ENCODE measurements around the gene PTK7.
"Not testable (repeated sequence)": the region's sequence is repeated elsewhere in the genome, so short reads cannot be mapped to it uniquely, and the experiment has no call there.

PTK7 gene

DNA sequence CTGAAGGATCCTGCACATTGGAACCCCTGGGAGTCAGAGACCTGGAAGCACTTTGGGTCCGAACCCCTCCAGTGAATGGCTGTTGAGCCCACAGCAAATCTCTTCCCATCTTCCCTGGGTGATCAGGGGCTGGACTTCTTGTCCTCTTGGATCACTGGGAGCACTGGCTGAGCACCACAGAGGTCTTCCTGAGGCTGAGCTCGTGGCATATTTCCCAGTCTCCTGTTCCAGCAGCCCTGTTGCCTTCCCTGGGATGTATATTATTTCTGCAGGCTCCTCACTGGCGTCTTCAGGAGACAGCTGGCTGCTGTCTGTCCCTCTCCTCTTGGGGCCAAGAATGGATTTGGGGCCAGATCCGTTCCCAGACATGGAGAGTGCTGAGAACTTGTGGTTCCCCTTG is 43.4 kb downstream of the PTK7 start:
- no peak for DNase-seq (ENCODE audit: low spot score)

DNA sequence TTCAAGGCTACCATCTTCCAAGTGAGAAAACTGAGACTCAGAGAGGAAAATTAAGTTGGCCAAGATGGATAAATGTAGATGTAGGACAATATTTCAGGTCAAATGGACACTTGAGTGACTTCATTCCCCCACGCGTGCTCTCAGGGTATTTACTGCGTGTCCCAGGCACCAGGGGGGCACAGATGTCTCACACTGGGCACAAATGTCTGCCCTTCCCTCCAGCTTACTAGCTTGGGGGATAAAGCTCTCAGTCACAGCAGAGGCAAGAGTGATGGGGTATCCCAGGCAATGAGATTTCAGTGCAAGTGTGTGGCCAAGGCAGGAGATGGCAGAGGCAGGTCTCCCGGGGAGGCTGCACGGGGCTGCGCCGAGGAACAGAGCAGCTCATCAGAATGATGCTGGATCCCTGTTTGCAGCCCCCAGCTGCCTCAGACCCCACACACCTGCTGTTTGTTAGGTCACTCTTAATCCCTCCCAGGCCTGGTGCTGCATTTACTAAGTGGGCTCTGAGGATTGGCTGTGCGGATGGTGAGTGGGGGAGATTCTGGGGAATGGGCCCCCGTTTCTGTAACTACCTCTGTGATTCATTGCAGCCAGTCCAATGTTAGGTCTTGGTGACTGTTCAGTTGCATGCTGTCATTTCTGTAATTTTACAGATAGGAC is 44.1 kb downstream of the PTK7 start:
- DNase-seq (ENCODE audit: low spot score) = no peak

DNA sequence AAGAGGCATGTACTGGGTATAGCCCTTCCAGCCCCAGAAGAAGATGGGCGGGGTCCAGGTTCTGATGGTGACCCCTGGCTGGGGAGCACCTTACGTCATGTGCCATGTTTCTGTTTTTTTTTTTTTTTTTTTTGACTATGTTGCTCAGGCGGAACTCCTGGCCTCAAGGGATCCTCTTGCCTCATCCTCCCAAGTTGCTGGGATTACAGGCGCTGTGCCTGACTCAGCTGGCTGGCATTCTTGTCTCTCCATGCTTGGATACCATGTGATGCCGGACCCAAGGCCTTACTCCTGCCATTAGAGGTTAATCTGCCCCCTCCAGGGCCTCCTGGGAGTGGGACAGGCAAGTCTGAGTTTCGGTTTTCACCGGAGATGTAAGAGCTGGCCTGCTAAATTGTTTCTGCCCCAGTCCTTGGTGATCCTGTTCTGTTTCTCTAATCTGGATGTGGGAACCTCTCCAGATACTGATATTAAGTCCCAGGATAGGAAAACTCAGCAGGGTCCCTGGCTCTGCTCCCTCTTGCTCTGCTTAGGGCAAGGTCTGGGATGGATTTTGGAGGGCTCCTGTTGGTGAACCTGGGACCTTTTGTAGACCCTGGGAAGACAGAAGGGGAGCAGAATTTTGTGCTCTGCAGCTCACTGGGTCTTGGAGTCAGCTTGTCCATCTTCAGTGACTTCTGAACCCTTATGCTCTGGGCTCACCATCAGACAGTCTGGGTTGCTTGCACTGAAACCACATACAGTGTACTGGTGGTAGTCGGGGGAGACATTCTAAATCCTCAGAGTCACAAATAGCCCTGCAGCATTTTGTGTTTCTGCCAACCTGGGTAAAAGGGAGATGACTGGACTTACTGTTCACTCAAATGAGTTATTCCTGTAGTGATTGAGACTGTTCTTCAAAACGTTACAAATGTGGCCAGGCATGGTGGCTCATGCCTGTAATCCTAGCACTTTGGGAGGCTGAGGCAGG is 45.1 kb downstream of the PTK7 start:
- DNase-seq (ENCODE audit: low spot score) = no peak

DNA sequence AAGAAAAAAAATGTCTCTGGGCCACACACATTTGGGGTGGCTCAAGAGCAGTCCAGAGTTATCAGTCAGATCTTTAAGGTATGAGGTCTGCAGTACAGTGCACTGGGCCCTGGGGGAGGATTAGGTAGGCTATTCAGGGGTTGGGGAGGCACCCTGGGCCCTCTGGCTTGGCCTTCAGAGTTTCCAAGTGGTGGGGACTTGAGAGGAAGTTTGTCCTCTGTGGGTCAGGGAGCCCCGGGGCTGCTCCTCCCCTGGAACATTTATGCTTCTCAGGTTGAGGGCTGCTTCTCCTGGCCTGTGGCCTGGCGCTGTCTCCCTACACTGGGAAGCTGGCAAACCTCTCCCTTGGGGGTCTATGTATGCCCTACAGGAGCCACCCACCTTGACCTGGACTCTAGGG is 46.0 kb downstream of the PTK7 start:
- no peak for DNase-seq (ENCODE audit: low spot score)

DNA sequence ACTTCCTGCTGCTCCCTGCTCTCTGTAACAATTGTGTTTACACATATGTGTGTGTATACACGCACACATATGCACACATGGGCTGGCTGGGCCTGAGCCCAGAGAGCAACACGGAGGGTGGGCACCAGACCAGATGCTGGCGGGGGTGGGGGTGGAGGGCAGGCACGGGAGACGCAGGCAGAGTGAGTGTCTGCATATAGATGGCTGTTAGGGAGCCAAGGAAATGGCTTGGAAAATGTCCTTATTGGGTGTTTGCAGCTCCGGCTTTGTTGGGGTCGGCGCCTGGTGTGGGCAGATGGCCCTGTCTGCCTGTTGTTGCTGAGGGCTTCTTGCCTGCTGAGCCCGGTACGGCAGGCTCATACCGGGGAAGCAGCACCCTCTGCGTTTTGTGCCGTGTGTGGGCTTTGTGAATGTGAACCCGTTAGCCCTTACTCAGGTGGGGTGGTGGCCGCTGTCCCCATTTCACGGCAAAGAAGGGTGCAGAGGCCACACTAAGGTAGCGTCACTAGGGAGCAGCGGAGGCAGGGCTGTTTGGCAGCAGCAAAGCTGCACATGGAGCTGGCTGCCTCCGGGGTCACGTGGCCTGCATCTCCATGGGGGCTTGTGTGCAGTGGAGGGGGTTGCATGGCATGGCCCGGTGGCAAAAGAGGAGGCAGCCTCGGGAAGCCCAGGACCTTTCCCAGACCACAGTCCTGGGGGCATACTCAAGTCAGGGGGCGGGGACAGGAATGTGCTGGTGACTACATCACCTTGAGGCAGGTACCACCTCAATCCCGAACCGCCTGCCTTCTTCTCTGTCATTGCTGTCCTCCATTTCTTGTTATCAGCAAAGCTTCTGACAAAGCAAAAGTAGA is 47.6 kb downstream of the PTK7 start:
- DNase-seq (ENCODE audit: low spot score) = no peak

DNA sequence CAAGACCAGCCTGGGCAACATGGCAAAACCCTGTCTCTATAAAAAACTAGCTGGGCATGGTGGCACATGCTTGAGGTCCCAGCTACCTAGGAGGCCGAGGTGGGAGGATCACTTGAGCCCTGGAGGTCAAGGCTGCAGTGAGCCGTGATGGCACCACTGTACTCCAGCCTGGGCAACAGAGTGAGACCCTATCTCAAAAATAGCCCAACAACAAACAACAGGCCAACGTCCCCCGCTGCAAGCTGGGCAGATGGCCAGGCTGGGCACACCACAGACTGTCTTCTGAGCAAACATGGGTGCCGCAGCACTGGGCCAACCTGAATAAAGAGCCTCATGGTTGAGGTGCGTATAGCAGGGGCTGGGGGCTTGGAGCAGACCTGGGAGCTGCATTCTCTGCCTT is 48.4 kb downstream of the PTK7 start:
- no peak for DNase-seq (ENCODE audit: low spot score)

DNA sequence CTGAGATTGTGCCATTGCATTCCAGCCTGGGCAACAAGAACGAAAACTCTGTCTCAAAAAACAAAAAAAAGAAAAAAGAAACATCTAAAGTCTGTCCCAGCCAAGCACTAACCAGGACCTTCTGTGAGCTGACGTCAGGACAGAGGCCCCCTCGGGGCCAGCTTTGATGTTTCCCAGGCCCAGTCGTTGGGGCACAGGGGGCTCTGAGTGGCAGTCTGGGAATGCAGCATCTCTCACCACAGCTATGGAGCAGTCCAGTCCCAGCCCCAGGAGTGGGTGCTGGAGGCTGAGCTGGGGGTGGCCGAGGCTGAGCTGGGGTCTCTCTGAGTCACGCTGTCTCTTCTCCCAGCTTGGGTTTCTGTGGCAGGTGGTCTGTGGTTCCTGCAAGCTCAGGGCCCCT is 49.0 kb downstream of the PTK7 start:
- DNase-seq (ENCODE audit: low spot score) = no peak

DNA sequence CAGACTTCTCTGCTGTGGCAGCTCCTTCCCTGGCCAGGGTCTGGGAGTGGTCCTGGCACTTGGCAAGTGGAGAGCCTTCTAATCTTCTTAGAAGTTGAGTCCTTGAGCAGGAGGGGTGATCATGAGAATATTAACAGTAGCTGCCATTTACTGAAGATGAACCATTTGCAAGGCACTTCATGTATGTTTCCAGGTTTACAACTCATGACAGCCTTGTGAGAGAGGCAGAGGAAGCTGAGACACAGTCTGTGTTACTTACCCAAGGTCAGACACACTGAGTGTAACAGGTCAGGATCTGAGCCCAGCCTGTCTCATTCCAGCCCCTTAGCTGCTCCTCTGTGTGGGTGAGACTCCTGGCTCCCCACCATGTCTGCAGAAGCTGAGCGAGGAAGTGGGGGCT is 49.4 kb downstream of the PTK7 start:
- no peak for DNase-seq (ENCODE audit: low spot score)

DNA sequence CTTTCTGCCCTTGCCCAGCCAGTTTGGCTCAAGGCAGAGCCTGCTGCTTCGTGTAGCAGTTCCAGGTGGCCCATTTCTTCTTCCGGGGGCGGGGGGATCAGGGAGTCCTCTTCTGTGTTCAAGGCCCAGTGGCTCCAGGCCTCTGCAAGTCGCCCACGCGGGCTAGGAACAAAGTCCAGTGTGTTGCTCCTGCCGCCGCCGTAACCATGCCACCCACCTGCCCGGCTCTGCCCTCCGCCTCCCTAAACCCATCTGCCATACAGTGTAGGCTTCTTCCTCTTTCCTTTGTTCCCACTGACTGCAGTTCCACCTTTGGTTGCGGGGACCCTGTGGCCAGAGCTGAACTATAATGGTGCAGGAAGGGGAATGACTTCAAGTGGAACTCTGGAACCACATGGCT is 51.1 kb downstream of the PTK7 start:
- no peak for DNase-seq (ENCODE audit: low spot score)

DNA sequence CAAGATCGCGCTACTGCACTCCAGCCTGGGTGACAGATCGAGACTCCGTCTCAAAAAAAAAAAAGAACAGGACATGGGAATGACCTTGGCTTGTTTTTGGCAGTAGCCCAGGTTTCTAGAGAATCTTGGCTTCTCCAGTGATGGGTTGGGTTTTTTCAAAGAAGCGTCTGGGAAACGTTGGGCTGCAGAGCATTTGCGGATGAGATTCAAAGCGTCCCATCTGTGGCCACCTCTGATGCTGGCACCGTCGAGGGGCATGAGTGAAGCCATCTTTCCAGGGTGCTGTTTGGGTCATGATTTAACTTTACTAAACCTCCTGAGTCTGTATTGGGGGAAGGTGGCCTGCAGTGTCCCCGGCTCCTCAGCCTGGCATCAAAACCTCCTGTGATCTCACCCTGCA is 51.8 kb downstream of the PTK7 start:
- no peak for DNase-seq (ENCODE audit: low spot score)

DNA sequence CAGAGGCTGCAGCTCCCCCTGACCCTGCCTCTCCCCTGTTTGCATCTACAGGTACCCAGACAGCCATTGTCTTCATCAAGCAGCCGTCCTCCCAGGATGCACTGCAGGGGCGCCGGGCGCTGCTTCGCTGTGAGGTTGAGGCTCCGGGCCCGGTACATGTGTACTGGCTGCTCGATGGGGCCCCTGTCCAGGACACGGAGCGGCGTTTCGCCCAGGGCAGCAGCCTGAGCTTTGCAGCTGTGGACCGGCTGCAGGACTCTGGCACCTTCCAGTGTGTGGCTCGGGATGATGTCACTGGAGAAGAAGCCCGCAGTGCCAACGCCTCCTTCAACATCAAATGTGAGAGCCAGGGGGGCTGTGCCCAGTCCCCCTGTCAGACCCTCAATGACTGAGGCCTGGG is 52.8 kb downstream of the PTK7 start:
- no peak for DNase-seq (ENCODE audit: low spot score)

DNA sequence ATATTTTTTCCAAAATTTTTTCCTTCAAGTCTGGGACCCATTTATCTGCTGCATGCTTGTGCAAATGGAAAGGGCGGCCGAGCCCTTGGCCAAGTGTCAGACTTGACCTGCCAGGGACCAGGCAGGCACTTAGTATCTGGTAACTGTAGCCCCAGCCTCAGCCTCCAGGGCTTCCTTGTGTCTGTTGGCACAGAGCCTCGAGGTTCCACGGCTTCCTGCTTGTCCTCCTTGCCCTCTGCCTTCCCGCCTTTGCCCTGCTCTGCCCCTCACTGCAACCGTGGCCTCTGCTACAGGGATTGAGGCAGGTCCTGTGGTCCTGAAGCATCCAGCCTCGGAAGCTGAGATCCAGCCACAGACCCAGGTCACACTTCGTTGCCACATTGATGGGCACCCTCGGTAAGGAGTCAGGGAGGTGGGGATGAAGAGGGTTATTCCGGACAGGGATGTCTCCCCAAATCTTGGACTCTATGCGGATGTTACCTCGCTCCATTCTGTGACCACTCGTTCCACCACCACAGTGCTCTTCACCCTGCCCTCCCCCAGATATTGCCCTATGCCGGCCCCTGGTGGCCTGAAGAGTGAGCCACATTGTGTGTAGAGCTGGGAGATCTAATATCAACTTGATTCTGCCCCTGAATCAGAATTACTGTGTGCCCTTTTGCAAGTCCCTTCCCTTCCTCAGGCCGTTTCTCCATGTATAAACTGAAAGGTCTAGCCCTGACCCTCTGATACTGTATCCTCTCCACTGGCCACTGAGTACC is 53.5 kb downstream of the PTK7 start:
- peak; percentile 35 for DNase-seq (ENCODE audit: low spot score)

DNA sequence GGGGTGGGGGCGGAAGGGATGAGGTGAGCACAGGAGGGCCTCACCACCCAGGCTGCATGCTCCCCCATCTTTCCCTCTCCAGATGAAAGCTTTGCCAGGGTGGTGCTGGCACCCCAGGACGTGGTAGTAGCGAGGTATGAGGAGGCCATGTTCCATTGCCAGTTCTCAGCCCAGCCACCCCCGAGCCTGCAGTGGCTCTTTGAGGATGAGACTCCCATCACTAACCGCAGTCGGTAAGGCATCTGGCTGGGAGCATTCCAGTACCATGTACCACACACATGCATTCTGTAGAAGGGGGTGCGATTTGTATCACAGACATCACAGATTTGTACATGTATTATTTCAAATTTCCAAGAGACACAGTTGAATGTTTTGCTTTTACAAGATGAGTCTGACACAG is 54.3 kb downstream of the PTK7 start:
- no peak for DNase-seq (ENCODE audit: low spot score)

DNA sequence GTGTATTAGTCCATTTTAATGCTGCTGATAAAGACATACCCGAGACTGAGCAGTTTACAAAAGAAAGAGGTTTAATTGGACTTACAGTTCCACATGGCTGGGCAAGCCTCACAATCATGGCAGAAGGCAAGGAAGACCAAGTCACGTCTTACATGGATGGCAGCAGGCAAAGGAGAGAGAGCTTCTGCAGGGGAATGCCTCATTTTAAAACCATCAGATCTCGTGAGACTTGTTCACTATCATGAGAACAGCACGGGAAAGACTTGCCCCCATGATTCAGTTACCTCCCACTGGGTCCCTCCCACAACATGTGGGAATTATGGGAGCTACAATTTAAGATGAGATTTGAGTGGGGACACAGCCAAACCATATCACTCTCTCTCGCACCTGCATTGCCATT is 55.3 kb downstream of the PTK7 start:
- DNase-seq (ENCODE audit: low spot score) = not testable (repeated sequence)

DNA sequence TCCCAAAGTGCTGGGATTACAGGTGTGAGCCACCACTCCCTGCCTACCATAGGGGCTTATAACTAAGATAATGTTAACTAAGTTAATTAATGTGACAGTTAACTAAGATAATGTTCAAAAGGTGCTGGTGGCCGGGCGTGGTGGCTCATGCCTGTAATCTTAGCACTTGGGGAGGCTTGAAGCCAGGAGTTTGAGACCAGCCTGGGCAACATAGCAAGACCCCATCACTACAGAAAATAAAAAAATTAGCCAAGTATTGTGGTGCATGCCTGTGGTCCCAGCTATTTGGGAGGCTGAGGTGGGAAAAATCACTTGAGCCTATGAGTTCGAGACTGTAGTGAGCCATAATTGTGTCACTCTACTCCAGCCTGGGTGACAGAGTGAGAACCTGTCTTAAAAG is 62.2 kb downstream of the PTK7 start:
- DNase-seq (ENCODE audit: low spot score) = no peak

DNA sequence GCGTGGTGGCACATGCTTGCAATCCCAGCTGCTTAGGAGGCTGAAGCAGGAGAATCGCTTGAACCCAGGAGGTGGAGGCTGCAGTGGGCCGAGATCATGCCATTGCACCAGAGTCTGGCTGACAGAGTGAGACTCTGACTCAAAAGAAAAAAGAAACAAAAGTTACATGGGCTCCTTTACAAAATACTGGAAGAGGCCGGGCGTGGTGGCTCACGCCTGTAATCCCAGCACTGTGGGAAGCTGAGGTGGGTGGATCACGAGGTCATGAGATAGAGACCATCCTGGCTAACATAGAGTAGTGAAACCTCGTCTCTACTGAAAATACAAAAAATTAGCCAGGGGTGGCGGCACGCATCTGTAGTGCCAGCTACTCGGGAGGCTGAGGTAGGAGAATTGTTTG is 63.9 kb downstream of the PTK7 start:
- DNase-seq (ENCODE audit: low spot score) = not testable (repeated sequence)

DNA sequence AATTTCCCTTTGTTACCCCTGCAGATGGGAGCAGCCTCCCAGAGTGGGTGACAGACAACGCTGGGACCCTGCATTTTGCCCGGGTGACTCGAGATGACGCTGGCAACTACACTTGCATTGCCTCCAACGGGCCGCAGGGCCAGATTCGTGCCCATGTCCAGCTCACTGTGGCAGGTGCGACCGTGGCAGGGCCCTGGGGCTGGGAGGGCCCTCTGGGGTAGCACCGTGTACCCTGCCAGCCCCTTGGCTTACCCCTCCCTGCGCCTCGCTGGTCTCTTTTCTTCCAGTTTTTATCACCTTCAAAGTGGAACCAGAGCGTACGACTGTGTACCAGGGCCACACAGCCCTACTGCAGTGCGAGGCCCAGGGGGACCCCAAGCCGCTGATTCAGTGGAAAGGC is 65.5 kb downstream of the PTK7 start:
- DNase-seq (ENCODE audit: low spot score) = no peak

DNA sequence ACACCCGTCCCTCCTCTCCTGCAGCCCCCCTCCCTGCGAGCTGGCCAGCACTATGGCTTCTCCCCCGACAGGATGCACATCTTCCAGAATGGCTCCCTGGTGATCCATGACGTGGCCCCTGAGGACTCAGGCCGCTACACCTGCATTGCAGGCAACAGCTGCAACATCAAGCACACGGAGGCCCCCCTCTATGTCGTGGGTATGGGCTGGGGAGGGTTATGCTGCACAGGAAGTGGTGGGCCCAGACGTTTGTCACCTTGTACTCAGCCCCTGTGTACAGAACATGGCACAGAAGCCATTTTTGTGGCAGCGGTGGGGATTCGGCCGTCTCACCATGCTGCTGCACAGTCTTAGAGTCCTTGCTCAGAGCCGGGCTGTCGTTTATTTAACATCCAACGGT is 66.0 kb downstream of the PTK7 start:
- DNase-seq (ENCODE audit: low spot score) = no peak

DNA sequence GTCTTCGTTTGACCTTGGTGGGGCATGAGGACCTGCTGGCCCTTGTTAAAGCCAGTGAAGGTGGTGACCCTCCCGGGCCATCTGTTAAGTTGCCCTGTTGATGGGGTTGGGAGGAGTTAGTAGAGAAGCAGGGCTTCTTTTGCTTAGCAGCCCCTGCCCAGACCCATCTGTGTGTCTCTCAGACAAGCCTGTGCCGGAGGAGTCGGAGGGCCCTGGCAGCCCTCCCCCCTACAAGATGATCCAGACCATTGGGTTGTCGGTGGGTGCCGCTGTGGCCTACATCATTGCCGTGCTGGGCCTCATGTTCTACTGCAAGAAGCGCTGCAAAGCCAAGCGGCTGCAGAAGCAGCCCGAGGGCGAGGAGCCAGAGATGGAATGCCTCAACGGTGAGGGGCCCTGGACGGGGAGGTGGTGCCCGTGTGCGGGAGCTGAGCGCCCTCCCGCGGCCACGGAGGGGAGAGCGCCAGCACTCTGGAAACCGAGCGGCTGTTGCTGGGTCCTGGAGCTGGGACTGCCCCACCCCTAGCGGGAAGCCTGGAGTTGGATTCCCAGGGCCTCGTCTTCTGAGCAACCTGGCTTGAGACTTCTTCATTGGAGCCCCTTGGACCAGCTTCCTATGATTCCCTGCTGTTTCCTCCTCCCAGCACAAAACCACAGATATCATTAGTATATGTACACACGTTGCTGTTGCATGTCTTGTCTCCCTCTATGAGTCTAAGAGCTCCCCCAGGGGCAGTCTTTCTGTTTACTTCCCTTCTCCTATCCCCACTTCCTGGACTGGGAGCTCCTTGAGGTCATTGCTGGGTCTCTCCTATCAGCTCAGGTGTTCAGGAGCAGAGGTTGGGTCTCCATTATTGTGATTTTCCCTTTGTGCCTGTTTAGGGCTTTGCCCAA is 67.4 kb downstream of the PTK7 start:
- DNase-seq (ENCODE audit: low spot score) = peak; percentile 61

DNA sequence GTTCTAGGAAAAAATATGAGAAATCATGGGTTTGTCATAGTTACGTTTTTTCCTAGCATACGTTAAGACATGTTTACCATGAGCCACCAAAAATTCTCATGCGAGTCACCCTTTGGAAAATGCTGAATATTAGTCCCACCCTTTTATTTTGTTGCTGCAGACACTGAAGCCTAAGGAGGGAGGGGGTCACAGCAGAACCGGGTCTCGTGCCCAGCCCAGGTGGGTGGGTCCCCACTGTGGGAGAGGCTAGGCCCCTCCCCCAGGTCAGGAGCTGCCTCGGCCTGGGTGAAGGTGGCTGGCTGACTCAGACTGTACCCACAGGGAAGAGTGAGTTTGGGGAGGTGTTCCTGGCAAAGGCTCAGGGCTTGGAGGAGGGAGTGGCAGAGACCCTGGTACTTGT is 68.8 kb downstream of the PTK7 start:
- DNase-seq (ENCODE audit: low spot score) = no peak

DNA sequence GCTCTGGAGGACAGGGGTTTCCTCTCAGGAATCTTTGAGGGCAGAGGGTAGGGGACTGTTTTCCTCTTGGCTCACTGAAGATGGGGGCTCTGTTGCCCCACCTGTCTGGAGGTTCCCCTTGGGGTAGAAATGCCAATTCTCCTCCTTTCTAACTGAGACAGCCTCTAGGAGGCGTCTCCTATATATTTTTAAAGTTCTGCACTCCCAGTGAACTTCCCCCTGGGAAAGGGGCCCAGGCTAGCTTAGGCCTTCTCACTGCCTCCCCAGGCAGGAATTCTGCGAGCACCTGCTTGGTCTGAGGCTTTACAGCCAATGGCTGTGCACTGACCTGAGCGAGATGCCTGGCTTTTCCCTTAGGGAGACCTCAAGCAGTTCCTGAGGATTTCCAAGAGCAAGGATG is 70.1 kb downstream of the PTK7 start:
- no peak for DNase-seq (ENCODE audit: low spot score)

Data from hematopoietic multipotent progenitor cell treated with erythropoietin and hydrocortisone succinate and interleukin-3 and kit ligand, for 15 days (in vitro differentiated cells).